ENCODE data around the gene PACSIN1.

The PACSIN1 gene

GRCh38 chr6:34515473-34516387 is 49.9 kb downstream of the PACSIN1 start:
- no peak for DNase-seq

- DNase-seq = no peak
These were observed 50.8 kb downstream of the PACSIN1 start for GRCh38 chr6:34516391-34517324.

GRCh38 chr6:34517461-34517881 is 51.6 kb downstream of the PACSIN1 start:
- no peak for DNase-seq

- DNase-seq = no peak
These were observed 52.1 kb downstream of the PACSIN1 start for GRCh38 chr6:34517966-34518365.

- no peak for DNase-seq
These were observed 52.9 kb downstream of the PACSIN1 start for GRCh38 chr6:34518669-34519365.

- DNase-seq = no peak
These were observed 54.2 kb downstream of the PACSIN1 start for GRCh38 chr6:34519971-34520644.

GRCh38 chr6:34520645-34521462 is 55.0 kb downstream of the PACSIN1 start:
- DNase-seq = no peak

GRCh38 chr6:34521463-34522285 is 55.8 kb downstream of the PACSIN1 start:
- DNase-seq = no peak

- DNase-seq = no peak
These were observed 56.9 kb downstream of the PACSIN1 start for GRCh38 chr6:34522761-34523160.

- no peak for DNase-seq
These were observed 57.7 kb downstream of the PACSIN1 start for GRCh38 chr6:34523441-34524206.

- no peak for DNase-seq
These were observed 58.6 kb downstream of the PACSIN1 start for GRCh38 chr6:34524499-34524898.

- DNase-seq = no peak
These were observed 59.1 kb downstream of the PACSIN1 start for GRCh38 chr6:34524971-34525370.

- no peak for DNase-seq
These were observed 59.7 kb downstream of the PACSIN1 start for GRCh38 chr6:34525431-34526175.

GRCh38 chr6:34526241-34526972 is 60.5 kb downstream of the PACSIN1 start:
- DNase-seq = no peak

- peak; percentile 74 for DNase-seq
These were observed 61.3 kb downstream of the PACSIN1 start for GRCh38 chr6:34526992-34527728.

- DNase-seq = no peak
These were observed 62.1 kb downstream of the PACSIN1 start for GRCh38 chr6:34527751-34528670.
